HCT116 (cell line): ENCODE data around the gene GMDS. TPM values are rescaled to one million over a fixed set of nuclear protein-coding genes. Genes with fewer than 3 reads are reported as not detected.

Experiments used
- ATAC-seq: fragments of 200-7000 bp; cut with Tn5 transposase; 2 replicates; pipeline ENCODE4 v1.9.1; 2020; ENCODE audit warnings: mild to moderate bottlenecking, moderate library complexity
- BruUV-seq: library from RNA; stranded (reverse); fragments of 400-500 nt; replicated peaks from 2 replicates; lab custom pipeline; 2021; lab: Mats Ljungman, UMichigan
- CTCF ChIA-PET: fragments of 300-600 bp; sonication (Branson Sonifier 250); formaldehyde crosslinking; loops from one replicate; lab custom pipeline; 2021; ENCODE audit warnings: antibody characterized with exemption; lab: Charles Lee
- POLR2A ChIA-PET: fragments of 300-600, 350-600 bp; sonication (Branson Sonifier 250); formaldehyde crosslinking; loops from one replicate; lab custom pipeline; 2021; ENCODE audit warnings: antibody characterized with exemption; lab: Charles Lee
- RAD21 ChIA-PET, 2 experiments: fragments of 300-600 bp; sonication (Branson Sonifier 250); formaldehyde crosslinking; loops; one replicate each; lab custom pipeline; 2023; ENCODE audit warnings: low total read pairs in 2 of 2; ENCODE audit not compliant: uncharacterized antibody in 2 of 2, unreplicated experiment in 2 of 2, low non-redundant PET in 1 of 2; lab: Charles Lee
- DNase-seq: peaks from one replicate; pipeline ENCODE4 v3.0.0-alpha.2; 2010; ENCODE audit warnings: low read depth, low spot score
- H2AFZ ChIP-seq: fragments of 200-600 bp; shearing (Covaris generic), sonication (generic); 2 replicates; pipeline ENCODE4 v1.6.1; 2017; ENCODE audit warnings: low read depth, mixed run types, mixed read lengths, antibody characterized with exemption, low read length; ENCODE audit not compliant: poor library complexity, severe bottlenecking
- H3K27ac ChIP-seq: 2 replicates; pipeline ENCODE4 v1.5.1; 2012; ENCODE audit warnings: low read depth, low read length
- H3K27me3 ChIP-seq: fragments of 200-600 bp; sonication (generic); 2 replicates; pipeline ENCODE4 v1.6.1; 2016; ENCODE audit warnings: mixed run types, low read length, mixed read lengths; ENCODE audit not compliant: insufficient read depth
- H3K36me3 ChIP-seq, 2 experiments: fragments of 200-500 bp in 1 of 2; fragments of 200-600 bp in 1 of 2; sonication (Bioruptor generic) in 1 of 2; sonication (generic) in 1 of 2; 2 replicates each; pipeline versions ENCODE4 v1.5.1 to v1.6.1; 2014 to 2016; ENCODE audit warnings: low read length in 2 of 2, inconsistent platforms in 1 of 2, mixed read lengths in 1 of 2, mixed run types in 1 of 2; ENCODE audit not compliant: insufficient read depth in 2 of 2, control insufficient read depth in 1 of 2
- H3K4me1 ChIP-seq, 2 experiments: fragments of 200-600 bp in 1 of 2; sonication (generic) in 1 of 2; 2 replicates each; pipeline versions ENCODE4 v1.5.1 to v1.6.1; 2012 to 2017; ENCODE audit warnings: low read length in 2 of 2, inconsistent platforms in 1 of 2, mild to moderate bottlenecking in 1 of 2, mixed read lengths in 1 of 2, mixed run types in 1 of 2, moderate library complexity in 1 of 2; ENCODE audit not compliant: insufficient read depth in 2 of 2, control insufficient read depth in 1 of 2
- H3K4me2 ChIP-seq: fragments of 200-600 bp; sonication (generic); 2 replicates; pipeline ENCODE4 v1.6.1; 2017; ENCODE audit warnings: mixed run types, low read length, mixed read lengths
- H3K4me3 ChIP-seq, 2 experiments: fragments of 200-600 bp in 1 of 2; sonication (generic) in 1 of 2; replicated peaks in 1 of 2; 2 replicates each; pipeline ENCODE4 v1.5.1; 2011 to 2016; ENCODE audit warnings: low read length in 2 of 2, control low read depth in 1 of 2, low read depth in 1 of 2, mild to moderate bottlenecking in 1 of 2, mixed read lengths in 1 of 2, mixed run types in 1 of 2
- H3K79me2 ChIP-seq: fragments of 200-600 bp; sonication (generic); 2 replicates; pipeline ENCODE4 v1.6.1; 2017; ENCODE audit warnings: mild to moderate bottlenecking, mixed run types, low read length, moderate library complexity, mixed read lengths; ENCODE audit not compliant: insufficient read depth
- H3K9ac ChIP-seq: fragments of 200-600 bp; sonication (generic); 2 replicates; pipeline ENCODE4 v1.6.1; 2016; ENCODE audit warnings: low read length, mixed read lengths
- H3K9me2 ChIP-seq: fragments of 200-600 bp; sonication (generic), shearing (Covaris generic); 2 replicates; pipeline ENCODE4 v1.6.1; 2017; ENCODE audit warnings: mixed run types, mild to moderate bottlenecking, moderate library complexity; ENCODE audit not compliant: insufficient read depth
- H3K9me3 ChIP-seq, 2 experiments: fragments of 200-500 bp in 1 of 2; fragments of 200-600 bp in 1 of 2; sonication (Bioruptor generic) in 1 of 2; sonication (generic) in 1 of 2; 2 replicates each; pipeline ENCODE4 v1.6.1; 2014 to 2017; ENCODE audit warnings: low read length in 2 of 2, mixed read lengths in 2 of 2, inconsistent platforms in 1 of 2, low read depth in 1 of 2, mild to moderate bottlenecking in 1 of 2, mixed run types in 1 of 2, moderate library complexity in 1 of 2; ENCODE audit not compliant: control insufficient read depth in 1 of 2, insufficient read depth in 1 of 2
- H4K20me1 ChIP-seq: fragments of 200-600 bp; sonication (generic), shearing (Covaris generic); 2 replicates; pipeline ENCODE4 v1.6.1; 2017; ENCODE audit warnings: mixed run types, mild to moderate bottlenecking, moderate library complexity; ENCODE audit not compliant: insufficient read depth
- CBX3 ChIP-seq: IDR thresholded peaks from 2 replicates; pipeline ENCODE4 v1.6.1; 2012; ENCODE audit warnings: low read depth
- CEBPB ChIP-seq: IDR thresholded peaks from 2 replicates; pipeline ENCODE4 v1.6.1; 2012; ENCODE audit warnings: low read depth
- EGR1 ChIP-seq: IDR thresholded peaks from 2 replicates; pipeline ENCODE4 v1.6.1; 2012; ENCODE audit warnings: low read depth
- EZH2 ChIP-seq: fragments of 200-600 bp; sonication (generic); IDR thresholded peaks from 2 replicates; pipeline ENCODE4 v1.6.1; 2017; ENCODE audit warnings: antibody characterized with exemption, mixed run types
- EZH2phosphoT487 ChIP-seq: fragments of 200-600 bp; IDR thresholded peaks from 2 replicates; pipeline ENCODE4 v1.6.1; 2018; ENCODE audit warnings: antibody characterized with exemption, borderline replicate concordance
- FOSL1 ChIP-seq: IDR thresholded peaks from 2 replicates; pipeline ENCODE4 v1.6.1; 2012; ENCODE audit warnings: low read depth
- POLR2A ChIP-seq: IDR thresholded peaks from 2 replicates; pipeline ENCODE4 v1.7.0; 2011; ENCODE audit warnings: borderline replicate concordance; ENCODE audit not compliant: insufficient read depth, insufficient read length; ENCODE audit errors: extremely low read depth
- POLR2AphosphoS5 ChIP-seq: IDR thresholded peaks from 2 replicates; pipeline ENCODE4 v1.6.1; 2011; ENCODE audit warnings: mild to moderate bottlenecking, low read depth, low read length, moderate library complexity
- RAD21 ChIP-seq: IDR thresholded peaks from 2 replicates; pipeline ENCODE4 v1.6.1; 2012; ENCODE audit warnings: low read depth, mild to moderate bottlenecking
- SIN3A ChIP-seq: IDR thresholded peaks from 2 replicates; pipeline ENCODE4 v1.6.1; 2012; ENCODE audit warnings: low read depth
- SRF ChIP-seq: IDR thresholded peaks from 2 replicates; pipeline ENCODE4 v1.6.1; 2012; ENCODE audit warnings: low read depth
- YY1 ChIP-seq: IDR thresholded peaks from 2 replicates; pipeline ENCODE4 v1.6.1; 2011; ENCODE audit warnings: low read length, low read depth, moderate library complexity, mild to moderate bottlenecking; ENCODE audit not compliant: insufficient replicate concordance; ENCODE audit errors: extremely low read depth
- ZFX ChIP-seq: fragments of 450-650 bp; IDR thresholded peaks from 2 replicates; pipeline ENCODE4 v1.6.1; 2017
- ZNF274 ChIP-seq: fragments of 200-500 bp; sonication (Bioruptor generic); IDR thresholded peaks from 2 replicates; pipeline ENCODE4 v1.6.1; 2014; ENCODE audit warnings: mild to moderate bottlenecking, low read depth, low read length, inconsistent platforms
- intact Hi-C: fragments of 100-400 bp; cut with micrococcal nuclease; formaldehyde crosslinking; loops from 2 replicates; pipeline ENCODE4 v1.10.0; 2022
- total RNA-seq: library from RNA; stranded (reverse); gene quantifications from one replicate; pipeline ENCODE4 v1.2.1, GENCODE V29; 2021; ENCODE audit not compliant: unreplicated experiment
- TF ChIP-seq, protein P1 (sequence below): IDR thresholded peaks from 2 replicates; pipeline ENCODE4 v1.6.1; 2012
- TF ChIP-seq, protein P2 (sequence below): IDR thresholded peaks from 2 replicates; pipeline ENCODE4 v1.6.1; 2012
- TF ChIP-seq, protein P3 (sequence below): IDR thresholded peaks from 2 replicates; pipeline ENCODE4 v1.6.1; 2012; ENCODE audit warnings: low read depth
- TF ChIP-seq, protein P4 (sequence below): IDR thresholded peaks from 2 replicates; pipeline ENCODE4 v1.6.1; 2011; ENCODE audit warnings: mild to moderate bottlenecking, low read length, moderate library complexity; ENCODE audit not compliant: insufficient replicate concordance; ENCODE audit errors: extremely low read depth

GMDS gene
- total RNA-seq, 1 experiment from 2014 or later = 34.4 TPM

DNA sequence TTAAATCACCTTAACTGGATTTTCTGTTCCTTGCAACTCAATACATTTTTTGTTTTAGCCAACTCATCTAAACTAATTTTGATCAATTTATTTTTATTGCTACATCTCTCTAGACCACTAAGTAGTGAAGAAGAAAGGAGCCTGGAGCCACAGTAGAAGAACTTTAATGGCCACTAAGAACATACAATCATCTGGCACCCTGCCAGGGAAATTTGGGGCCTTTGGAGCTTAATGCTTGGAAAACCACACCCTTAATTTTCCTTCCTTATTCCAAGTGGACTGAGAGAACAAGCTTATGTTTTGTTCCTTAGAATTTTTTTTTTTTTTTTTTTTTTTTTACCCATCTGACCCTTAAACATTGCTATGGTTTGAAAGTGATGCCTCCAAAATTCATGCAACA is 12.0 kb upstream of the GMDS start (continued):
- TF ChIP-seq YY1 = no peak
- TF ChIP-seq ZFX = no peak
- TF ChIP-seq CBX3 = no peak
- TF ChIP-seq RAD21 = no peak

DNA sequence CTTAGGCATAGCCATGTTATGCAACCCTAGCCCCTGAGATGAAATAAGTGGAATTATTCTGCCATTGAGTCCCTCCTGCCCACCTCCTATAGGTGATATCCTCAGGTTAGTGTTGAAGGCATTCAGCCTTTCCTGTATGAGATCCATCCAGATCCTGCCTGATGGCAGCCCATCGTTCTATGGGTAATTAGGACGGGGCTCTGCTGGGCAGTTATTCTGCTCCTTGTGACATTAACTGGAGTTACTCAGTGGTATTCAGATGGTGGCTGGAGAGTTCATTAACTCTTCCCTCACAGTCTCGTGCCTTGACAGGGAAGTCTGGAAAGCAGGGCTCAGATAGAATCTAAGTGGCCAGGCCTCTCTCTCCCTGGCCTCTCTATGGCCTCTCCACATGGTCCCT is 9.3 kb upstream of the GMDS start:
- Histone ChIP-seq H3K27ac (no peak overlapping the region), H3K4me2 (no peak overlapping the region), H3K4me1 (no peaks in the 10 kb centered on the region), H3K27me3 (no peaks in the 10 kb centered on the region), H3K9me2 (no peaks in the 10 kb centered on the region), H3K79me2 (no peaks in the 10 kb centered on the region), H3K4me3 (no peak overlapping the region), H4K20me1 (no peaks in the 10 kb centered on the region), H2AFZ (no peak overlapping the region), H3K9ac (no peak overlapping the region), H3K9me3 (no peaks in the 10 kb centered on the region), H3K36me3 (no peaks in the 10 kb centered on the region)
- ChIA-PET POLR2A (no interaction called here), RAD21 (no interaction called here), CTCF (no interaction called here)
- no TSS peak for BruUV-seq
- no peak for ATAC-seq
- intact Hi-C loops = no loop called here
- DNase-seq = no peak
- TF ChIP-seq EGR1 (no peak), EZH2phosphoT487 (no peak), ZNF274 (no peak), POLR2A (no peak), SIN3A (no peak), POLR2AphosphoS5 (no peak), CEBPB (no peak), FOSL1 (no peak), SRF (no peak), EZH2 (no peak), CBX3 (no peak)
- TF ChIP-seq, protein P1, sequence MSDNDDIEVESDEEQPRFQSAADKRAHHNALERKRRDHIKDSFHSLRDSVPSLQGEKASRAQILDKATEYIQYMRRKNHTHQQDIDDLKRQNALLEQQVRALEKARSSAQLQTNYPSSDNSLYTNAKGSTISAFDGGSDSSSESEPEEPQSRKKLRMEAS = no peak
- TF ChIP-seq, protein P2, sequence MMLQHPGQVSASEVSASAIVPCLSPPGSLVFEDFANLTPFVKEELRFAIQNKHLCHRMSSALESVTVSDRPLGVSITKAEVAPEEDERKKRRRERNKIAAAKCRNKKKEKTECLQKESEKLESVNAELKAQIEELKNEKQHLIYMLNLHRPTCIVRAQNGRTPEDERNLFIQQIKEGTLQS = no peak
- TF ChIP-seq, protein P3, sequence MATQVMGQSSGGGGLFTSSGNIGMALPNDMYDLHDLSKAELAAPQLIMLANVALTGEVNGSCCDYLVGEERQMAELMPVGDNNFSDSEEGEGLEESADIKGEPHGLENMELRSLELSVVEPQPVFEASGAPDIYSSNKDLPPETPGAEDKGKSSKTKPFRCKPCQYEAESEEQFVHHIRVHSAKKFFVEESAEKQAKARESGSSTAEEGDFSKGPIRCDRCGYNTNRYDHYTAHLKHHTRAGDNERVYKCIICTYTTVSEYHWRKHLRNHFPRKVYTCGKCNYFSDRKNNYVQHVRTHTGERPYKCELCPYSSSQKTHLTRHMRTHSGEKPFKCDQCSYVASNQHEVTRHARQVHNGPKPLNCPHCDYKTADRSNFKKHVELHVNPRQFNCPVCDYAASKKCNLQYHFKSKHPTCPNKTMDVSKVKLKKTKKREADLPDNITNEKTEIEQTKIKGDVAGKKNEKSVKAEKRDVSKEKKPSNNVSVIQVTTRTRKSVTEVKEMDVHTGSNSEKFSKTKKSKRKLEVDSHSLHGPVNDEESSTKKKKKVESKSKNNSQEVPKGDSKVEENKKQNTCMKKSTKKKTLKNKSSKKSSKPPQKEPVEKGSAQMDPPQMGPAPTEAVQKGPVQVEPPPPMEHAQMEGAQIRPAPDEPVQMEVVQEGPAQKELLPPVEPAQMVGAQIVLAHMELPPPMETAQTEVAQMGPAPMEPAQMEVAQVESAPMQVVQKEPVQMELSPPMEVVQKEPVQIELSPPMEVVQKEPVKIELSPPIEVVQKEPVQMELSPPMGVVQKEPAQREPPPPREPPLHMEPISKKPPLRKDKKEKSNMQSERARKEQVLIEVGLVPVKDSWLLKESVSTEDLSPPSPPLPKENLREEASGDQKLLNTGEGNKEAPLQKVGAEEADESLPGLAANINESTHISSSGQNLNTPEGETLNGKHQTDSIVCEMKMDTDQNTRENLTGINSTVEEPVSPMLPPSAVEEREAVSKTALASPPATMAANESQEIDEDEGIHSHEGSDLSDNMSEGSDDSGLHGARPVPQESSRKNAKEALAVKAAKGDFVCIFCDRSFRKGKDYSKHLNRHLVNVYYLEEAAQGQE = no peak
- TF ChIP-seq, protein P4, sequence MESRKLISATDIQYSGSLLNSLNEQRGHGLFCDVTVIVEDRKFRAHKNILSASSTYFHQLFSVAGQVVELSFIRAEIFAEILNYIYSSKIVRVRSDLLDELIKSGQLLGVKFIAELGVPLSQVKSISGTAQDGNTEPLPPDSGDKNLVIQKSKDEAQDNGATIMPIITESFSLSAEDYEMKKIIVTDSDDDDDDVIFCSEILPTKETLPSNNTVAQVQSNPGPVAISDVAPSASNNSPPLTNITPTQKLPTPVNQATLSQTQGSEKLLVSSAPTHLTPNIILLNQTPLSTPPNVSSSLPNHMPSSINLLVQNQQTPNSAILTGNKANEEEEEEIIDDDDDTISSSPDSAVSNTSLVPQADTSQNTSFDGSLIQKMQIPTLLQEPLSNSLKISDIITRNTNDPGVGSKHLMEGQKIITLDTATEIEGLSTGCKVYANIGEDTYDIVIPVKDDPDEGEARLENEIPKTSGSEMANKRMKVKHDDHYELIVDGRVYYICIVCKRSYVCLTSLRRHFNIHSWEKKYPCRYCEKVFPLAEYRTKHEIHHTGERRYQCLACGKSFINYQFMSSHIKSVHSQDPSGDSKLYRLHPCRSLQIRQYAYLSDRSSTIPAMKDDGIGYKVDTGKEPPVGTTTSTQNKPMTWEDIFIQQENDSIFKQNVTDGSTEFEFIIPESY = no peak
